ENCODE measurements around the gene TSPYL1. TPM values are rescaled to one million over a fixed set of nuclear protein-coding genes. Genes with fewer than 3 reads are reported as not detected.

TSPYL1 gene
- total and polyA plus RNA-seq, 2 of the 8 experiments (the other 6 are each of a cell fraction or from before 2014, with no cell fraction given) = 33.2 to 79.1 TPM

DNA sequence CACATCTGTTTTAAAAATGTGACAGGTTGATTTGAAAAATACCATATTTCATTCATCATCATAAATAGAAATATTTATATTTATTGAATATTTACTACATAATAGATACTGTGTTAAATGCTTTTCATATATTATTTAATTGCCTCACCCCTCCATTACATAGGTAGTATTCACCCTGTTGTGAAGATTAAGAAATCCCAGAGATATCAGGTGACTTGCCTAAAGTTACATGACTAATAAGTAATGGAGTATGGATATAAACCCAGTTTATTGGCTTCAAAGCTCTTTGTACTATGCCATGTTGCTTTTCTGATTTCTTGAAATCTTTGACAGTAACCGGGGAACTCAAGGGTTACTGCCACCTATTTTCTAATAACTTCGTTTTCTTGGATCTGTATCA lies 10.1 kb upstream of the TSPYL1 start:
- H2BK120ac ChIP-seq (replicated peaks; ENCODE audit: low read depth, low read length) = no peak overlapping the region
- H4K20me1 ChIP-seq (replicated peaks in 1 of 2; ENCODE audit: control insufficient read depth in 1 of 2, insufficient read depth in 2 of 2, low read length in 2 of 2) = peaks cover 0 to 1% of the 10 kb centered on the region in 2 experiments
- no peaks in the 10 kb centered on the region for H3K79me1 ChIP-seq (ENCODE audit: low read depth, low read length)
- no peak overlapping the region for H3K27ac ChIP-seq (ENCODE audit: low read depth, low read length)
- no peak overlapping the region for H3K4ac ChIP-seq (replicated peaks; ENCODE audit: insufficient read length, low read depth, low read length)
- TF ChIP-seq POLR2AphosphoS5 (IDR thresholded peaks at IDR 0.05; ENCODE audit: low read depth, low read length) (no peak), GABPA (IDR thresholded peaks at IDR 0.05; ENCODE audit: borderline replicate concordance, insufficient read depth, low read length) (no peak), CEBPB (IDR thresholded peaks at IDR 0.05; ENCODE audit: low read depth, low read length) (no peak), SP2 (IDR thresholded peaks at IDR 0.05; ENCODE audit: low read length) (no peak), RFX5 (IDR thresholded peaks at IDR 0.05; ENCODE audit: borderline replicate concordance, low read depth, low read length) (no peak), RAD21 (IDR thresholded peaks at IDR 0.05 in 1 of 2, conservative IDR thresholded peaks at IDR 0.05 in 1 of 2; ENCODE audit: low read depth in 2 of 2, low read length in 2 of 2) (no peak), SIN3A (conservative IDR thresholded peaks at IDR 0.05 in 1 of 2, IDR thresholded peaks at IDR 0.05 in 1 of 2; ENCODE audit: low read depth in 1 of 2, low read length in 2 of 2) (no peak), EZH2 (IDR thresholded peaks at IDR 0.05; ENCODE audit: low read depth, low read length, severe bottlenecking) (no peak), ASH2L (IDR thresholded peaks at IDR 0.05; ENCODE audit: low read length) (no peak)
- FAIRE-seq = no peak
- H3K27me3 ChIP-seq (replicated peaks in 1 of 4; ENCODE audit: control insufficient read depth in 3 of 4, extremely low read depth in 1 of 4, insufficient read depth in 3 of 4, low read length in 3 of 4) = no peaks in the 10 kb centered on the region
- no peaks in the 10 kb centered on the region for H3K79me2 ChIP-seq (ENCODE audit: control insufficient read depth in 1 of 2, insufficient read depth in 2 of 2, low read length in 2 of 2)
- H2AFZ ChIP-seq (ENCODE audit: low read length) = no peak overlapping the region
- no peak for DNase-seq (ENCODE audit: low read depth in 1 of 2, low spot score in 2 of 2)
- H3K4me2 ChIP-seq (ENCODE audit: insufficient read depth in 1 of 2, low read depth in 2 of 2, low read length in 2 of 2) = no peak overlapping the region
- ChIA-PET POLR2A (ENCODE audit: partially characterized antibody) (no interaction called here), CTCF (ENCODE audit: partially characterized antibody) (interaction anchor here (0.8 to 3.4 kb wide), 10 partner anchors 20 to 263 kb away, joined by 3 to 25 read pairs (median 4); partner anchors contain the start of gene CALHM4)
- H2BK5ac ChIP-seq (ENCODE audit: low read depth, low read length) = no peak overlapping the region
- no peaks in the 10 kb centered on the region for H3K36me3 ChIP-seq (ENCODE audit: control insufficient read depth in 2 of 4, insufficient read depth in 4 of 4, low read length in 3 of 4)
- H2BK20ac ChIP-seq (ENCODE audit: low read length) = no peak overlapping the region
- H3K9me3 ChIP-seq (ENCODE audit: insufficient read depth in 2 of 2, low read depth in 1 of 2, low read length in 1 of 2) = no peaks in the 10 kb centered on the region
- H2AK5ac ChIP-seq (ENCODE audit: low read depth, low read length) = no peak overlapping the region
- no peak overlapping the region for H3K9ac ChIP-seq (replicated peaks in 1 of 4; ENCODE audit: extremely low read depth in 1 of 4, low read depth in 3 of 4, low read length in 3 of 4)
- H4K8ac ChIP-seq (ENCODE audit: extremely low read depth, insufficient read depth, low read length) = no peak overlapping the region
- no peak overlapping the region for H4K91ac ChIP-seq (replicated peaks; ENCODE audit: insufficient read length, low read length)
- H3K56ac ChIP-seq (replicated peaks; ENCODE audit: insufficient read length, low read depth, low read length) = no peak overlapping the region
- H3K23ac ChIP-seq (ENCODE audit: insufficient read length) = no peak overlapping the region
- H3K4me3 ChIP-seq (ENCODE audit: extremely low read depth in 1 of 4, insufficient read depth in 2 of 4, low read depth in 3 of 4, low read length in 4 of 4) = no peak overlapping the region
- no peak overlapping the region for H4K5ac ChIP-seq (ENCODE audit: insufficient read length, low read depth, low read length)
- H3K14ac ChIP-seq (ENCODE audit: insufficient read length) = no peak overlapping the region
- H3K23me2 ChIP-seq (ENCODE audit: low read depth, low read length) = no peaks in the 10 kb centered on the region
- 96% methylated on average over 2 of the region's 2 CpGs; no CpG with 5 or more reads in 1 of the 2 experiments for WGBS, 2 experiments (ENCODE audit: extremely low coverage in 1 of 2, insufficient coverage in 1 of 2, insufficient read length in 1 of 2, insufficient replicate concordance in 2 of 2, low coverage in 1 of 2, low lambda C conversion rate in 2 of 2, missing lambda C conversion rate in 1 of 2)
- H2BK15ac ChIP-seq (ENCODE audit: low read length) = no peak overlapping the region
- H2BK12ac ChIP-seq (ENCODE audit: low read depth, low read length) = no peak overlapping the region
- no peak overlapping the region for H3K18ac ChIP-seq (ENCODE audit: extremely low read depth, low read length)
- H3K4me1 ChIP-seq (replicated peaks in 1 of 4; ENCODE audit: control insufficient read depth in 3 of 4, insufficient read depth in 4 of 4, low read length in 3 of 4) = no peaks in the 10 kb centered on the region

Measured in H1 (cell line).